Colon (tissue), 2 donors: ENCODE measurements around the gene TBATA.
"Not testable (repeated sequence)": the region's sequence is repeated elsewhere in the genome, so short reads cannot be mapped to it uniquely, and the experiment has no call there.

Experiments used
- FAIRE-seq: peaks from 2 replicates; lab custom pipeline; 2012; peaks lifted over from hg19 to GRCh38; lab: Jason Lieb, UNC
- donor health status: control.
- donor health status: control.

TBATA gene

DNA sequence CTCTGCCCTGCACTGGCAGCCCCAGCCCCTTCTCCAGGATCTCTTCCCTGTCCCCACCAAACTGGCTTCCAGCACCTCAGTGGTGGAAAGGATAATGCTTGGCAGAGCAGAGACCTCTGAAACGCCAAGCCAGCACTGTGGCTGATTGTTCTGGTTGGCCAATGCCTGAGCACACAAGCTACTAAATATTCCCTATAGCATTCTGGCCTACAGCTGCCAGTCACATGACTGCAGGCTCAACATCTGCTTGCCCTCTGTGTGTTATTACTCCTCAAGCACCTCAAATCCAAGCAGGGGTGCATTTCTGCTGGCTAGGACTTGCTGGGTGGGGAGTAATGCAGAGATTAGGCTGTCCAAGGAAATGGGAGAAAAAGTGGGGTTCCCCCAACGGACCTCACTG is 6.1 kb downstream of the TBATA start:
- FAIRE-seq = no peak

DNA sequence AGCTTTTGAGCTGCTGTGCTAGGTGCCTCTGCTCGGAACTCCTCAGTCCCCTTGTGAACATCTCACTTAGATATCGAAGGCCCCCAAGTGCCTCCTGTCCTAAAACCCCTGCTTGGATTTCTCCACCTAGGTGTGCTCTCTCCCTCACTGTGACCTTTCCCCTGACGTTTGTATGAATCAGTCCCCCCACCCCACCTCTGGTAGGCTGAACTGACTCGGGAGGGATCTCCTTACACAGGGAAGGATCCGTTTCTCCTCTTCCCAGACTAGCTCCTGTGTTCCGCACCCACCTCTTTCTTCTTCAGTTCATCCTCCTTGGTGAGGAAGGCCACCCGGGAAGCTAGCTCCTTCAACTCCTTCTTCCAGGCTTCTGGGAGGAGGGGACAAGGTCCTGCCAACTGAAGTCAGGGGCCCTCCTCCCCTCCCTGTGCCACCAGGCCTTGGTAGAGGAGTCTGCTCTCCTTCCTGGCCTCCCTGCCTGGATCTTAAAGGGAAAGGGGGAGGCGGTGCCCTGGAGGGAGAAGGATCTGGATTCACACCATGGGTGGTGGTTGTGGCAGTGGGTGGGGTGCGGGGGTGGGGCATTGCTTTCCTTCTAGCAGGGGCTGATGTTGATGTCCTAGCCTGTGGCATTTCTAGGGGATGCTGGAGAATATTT is 6.8 kb downstream of the TBATA start:
- FAIRE-seq = no peak

DNA sequence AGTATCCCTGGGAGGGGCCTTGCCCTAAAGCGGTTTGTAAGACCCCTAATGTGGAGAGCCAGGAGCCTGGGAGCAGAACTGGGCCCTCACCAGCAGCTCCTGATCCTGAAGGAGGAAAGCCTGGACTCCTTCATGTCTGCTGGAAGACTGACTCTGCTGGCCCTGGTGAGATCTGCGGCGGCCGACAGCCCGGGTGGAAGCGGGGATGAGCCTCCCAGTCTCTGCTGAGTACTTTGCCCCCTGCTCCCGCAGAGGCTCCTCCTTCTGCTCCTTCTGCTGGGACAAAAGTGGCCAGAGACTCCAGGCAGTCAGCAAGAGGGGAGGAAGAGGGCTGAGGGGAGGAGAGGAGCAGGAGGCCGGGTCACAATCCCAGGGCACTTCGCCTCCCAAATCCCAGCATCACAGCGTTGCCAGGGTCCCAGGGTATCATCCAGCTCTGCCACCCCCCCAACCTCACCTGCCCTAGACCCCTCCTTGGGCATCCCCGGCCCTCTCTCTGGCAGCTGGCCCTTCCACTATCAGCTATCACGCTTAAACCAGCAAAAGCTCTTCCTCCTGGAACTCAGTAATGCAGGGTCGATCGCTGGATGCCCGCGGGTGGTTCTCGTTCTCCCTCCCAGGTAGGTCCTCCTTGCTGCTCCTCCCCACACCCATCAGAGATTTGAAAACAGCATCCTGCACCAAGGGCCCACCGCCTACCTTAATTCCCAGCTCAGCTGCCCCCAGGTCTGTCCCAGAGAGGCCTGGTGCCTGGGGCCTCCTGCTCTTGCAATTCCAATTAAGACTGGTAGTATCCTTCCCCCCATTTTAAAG is 7.9 kb downstream of the TBATA start:
- no peak for FAIRE-seq

- FAIRE-seq = no peak
These were observed 8.6 kb downstream of the TBATA start for GRCh38 chr10:70776455-70777005.

DNA sequence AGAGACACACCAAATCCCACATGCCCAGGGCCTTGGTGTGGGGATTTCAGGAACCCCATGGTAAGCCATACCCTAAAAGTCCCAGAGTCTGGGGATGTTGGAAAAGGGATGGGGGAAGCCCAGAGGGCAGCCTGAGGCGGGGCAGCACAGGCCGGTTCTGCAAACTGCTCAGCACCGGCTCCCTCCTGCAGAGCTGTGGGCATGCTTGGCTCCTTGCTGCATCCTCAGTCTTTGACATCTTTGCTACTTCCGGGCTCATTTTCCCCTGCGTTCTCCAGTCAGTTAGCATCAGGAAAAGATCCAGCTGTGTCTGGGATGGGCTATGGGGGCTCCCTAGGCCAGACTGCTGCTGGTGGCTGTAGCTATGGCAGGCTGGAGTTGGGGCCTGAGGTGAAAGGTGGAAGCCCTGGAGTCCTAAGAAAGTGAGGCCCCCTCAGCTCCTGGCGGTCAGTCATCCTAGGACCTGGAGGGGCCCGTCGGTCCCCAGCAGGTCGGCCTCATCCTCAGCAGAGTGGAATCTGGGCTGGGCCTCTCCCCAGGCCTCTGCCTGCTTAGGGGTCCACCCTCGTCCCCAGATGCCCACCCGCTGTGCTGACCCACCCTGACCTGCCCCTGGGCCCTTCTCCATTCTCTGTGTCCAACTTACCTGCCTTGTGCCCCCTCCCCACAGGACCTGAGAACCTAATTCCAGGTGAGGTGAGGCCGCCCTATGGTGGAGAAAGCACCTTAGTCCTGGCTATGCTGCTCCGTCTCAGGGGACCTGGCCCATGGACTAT is 9.3 kb downstream of the TBATA start:
- no peak for FAIRE-seq

- FAIRE-seq = no peak
These were observed 10.1 kb downstream of the TBATA start for GRCh38 chr10:70774810-70775678.

DNA sequence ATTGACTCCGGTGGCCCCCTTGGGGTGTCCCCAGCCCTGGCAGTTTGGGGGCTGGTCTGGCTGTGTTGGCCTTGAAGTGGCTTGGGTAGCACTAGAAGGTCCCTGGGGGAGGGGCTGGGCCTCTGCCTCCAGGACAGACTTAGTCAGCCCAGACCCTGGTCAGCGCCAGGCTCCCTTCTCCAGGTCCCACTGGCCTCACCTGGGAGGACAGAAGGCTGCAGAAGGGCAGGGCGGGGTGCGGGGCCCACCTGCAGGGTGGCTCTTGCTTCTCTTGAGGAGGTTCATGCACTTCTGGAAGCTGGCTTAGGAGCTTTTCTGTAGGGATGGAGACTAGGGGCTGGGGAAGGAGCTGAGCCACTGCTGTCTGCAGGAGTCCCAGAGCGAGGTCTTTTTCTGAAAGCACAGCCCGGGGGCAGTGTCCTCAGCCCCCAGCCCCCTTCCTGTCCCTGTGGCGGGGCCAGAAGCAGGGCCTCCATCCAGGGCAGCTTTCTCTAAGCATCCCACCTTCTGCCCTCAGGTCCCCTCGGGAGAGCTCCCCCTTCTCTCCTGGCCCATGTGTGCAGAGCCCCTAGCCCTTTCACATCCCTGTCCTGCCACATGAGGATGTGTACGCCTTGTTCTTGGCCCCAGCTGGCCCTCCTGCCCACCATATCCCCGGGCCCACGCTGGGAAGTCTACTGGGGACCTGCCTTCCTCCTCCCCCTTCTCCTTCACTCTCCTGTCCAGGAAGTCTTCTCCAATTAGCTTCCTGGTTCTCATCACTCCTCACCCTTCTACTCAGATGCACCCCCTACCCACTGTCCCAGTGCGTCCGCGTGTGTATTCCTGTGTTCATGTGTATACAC is 11.0 kb downstream of the TBATA start:
- no peak for FAIRE-seq

- no peak for FAIRE-seq
These were observed 11.7 kb downstream of the TBATA start for GRCh38 chr10:70773461-70773860.

DNA sequence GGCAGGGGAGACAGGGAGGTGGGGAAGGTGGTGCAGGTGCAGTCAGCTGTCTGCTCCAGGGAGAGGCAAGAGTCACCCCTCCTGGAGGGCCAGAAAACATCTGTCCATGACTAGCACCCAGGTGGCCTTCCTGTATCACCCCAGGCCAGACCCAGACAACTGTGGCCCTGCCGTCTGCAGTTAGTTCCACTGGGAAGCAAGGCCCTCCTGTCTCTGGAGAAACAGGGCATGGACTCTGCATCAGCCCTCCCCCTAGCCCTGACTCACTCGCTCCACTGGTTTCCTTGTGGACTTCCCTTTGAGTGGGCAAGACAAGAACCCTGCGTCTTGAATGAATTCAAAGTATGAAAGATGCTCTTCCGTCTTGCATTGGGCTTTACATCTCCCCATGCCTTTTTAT is 12.6 kb downstream of the TBATA start:
- no peak for FAIRE-seq

DNA sequence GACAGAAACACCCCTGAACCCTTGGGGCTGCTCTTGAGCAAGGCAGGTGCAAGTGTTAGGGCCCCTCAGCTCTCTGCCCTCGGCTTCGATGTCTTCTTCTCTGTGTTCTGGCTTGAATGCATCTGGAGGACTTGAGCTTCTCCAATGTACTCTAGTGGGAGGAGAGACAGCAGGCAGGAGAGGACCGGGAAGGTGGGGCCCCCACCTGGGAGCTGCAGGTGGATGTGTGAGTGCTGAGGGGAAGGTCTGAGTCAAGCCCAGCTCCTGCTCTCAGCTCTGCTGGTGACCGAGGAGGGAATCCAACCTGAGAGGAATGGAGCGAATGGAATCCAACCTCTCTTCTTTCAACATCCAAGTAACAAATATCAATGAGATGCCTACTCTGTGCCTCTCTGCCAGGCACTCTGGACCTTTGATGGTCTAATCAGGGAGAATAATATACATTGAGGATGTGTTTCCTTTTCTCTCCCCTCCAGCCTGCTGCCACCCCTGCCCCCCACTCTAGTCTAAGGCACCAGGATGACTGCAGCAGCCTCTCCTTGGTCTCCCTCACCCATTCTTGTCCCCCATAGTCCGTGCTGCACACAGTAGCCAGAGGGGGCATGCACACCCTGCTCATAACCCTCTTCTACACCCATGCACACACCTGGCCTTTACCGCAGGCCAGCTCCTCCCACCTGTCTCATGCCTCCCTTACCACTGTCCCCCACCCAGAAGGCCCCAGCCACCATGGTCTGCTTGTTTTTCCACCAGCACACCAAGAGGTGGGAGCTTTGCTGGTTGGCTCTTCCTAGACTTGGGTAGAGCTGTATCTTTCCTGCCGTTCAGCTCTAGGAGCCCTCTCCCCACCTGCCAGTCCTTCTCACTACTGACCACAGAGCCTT is 13.6 kb downstream of the TBATA start:
- FAIRE-seq = no peak

DNA sequence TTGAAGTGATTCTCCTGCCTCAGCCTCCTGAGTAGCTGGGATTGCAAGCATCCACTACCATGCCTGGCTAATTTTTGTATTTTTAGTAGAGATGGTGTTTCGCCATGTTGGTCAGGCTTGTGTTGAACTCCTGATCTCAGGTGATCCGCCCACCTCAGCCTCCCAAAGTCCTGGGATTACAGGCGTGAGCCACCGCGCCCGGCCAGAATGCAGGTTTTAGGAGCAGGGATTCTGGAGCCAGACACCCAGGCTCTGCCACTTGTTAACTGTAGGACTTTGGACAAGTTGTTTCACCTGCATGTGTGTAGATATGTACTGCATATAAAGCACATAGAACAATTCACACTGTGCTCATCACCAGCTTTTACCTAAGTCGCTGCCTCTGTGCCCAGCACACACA is 14.7 kb downstream of the TBATA start:
- FAIRE-seq = not testable (repeated sequence)

DNA sequence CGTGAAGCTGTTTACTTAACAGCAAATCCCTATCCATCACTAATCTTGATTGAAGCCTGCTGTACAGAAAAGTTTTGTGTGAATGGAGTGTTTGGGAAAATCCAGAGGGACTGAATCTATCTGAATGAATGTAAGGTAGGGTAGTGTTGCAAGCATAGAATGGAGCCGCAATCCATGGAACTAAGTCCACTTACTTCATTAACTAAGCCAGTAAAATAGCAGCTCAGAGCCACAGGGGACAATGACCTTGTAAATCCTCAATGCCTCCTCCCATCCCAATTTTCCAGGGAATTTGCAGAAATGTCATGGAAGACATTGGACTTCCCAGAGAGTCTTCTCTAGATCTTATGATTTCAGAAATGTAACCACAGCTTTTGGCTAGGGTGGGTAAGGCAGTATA is 15.2 kb downstream of the TBATA start:
- FAIRE-seq = no peak

GRCh38 chr10:70769121-70769520 is 16.1 kb downstream of the TBATA start:
- FAIRE-seq = no peak

- not testable (repeated sequence) for FAIRE-seq
These were observed 17.0 kb downstream of the TBATA start for GRCh38 chr10:70768026-70768685.

- FAIRE-seq = no peak
These were observed 19.2 kb downstream of the TBATA start for GRCh38 chr10:70765794-70766594.

GRCh38 chr10:70763567-70763966 is 21.6 kb downstream of the TBATA start:
- no peak for FAIRE-seq

DNA sequence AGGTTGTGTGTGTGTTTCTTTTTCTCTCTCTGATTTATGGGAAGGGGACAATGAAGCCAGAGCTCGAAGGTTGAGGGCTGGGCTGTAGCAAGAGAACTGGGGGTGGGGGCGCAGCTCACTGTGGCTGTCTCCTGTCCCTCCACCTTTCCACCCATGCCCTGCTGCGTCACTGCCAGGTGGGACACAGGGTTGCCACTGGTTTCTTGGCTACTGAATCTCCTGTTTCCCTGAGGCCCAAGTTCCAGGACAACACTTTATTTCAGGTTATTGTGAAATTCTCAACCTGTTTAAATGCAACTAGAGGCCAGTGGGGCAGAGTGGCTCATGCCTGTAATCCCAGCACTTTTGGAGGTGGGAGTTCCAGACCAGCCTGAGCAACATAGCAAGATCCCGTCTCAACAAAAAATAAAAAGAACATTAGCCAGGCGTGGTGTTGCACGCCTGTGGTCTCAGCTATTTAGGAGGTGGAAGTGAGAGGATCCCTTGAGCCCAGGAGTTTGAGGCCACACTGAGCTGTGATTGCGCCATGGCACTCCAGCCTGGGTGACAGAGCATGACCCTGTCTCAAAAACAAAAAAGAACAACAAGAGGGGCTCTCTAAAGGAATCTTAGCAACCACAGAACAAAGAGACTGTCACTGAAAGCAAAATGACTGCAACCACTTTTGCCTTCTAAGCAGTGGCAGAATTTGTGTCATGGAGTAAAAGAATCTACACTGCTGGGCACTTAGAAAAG is 22.6 kb downstream of the TBATA start:
- FAIRE-seq = no peak
